Measurements from ENCODE around the gene PDE4D. TPM values are rescaled to one million over a fixed set of nuclear protein-coding genes. Genes with fewer than 3 reads are reported as not detected.

The PDE4D gene
- total and polyA plus RNA-seq, 10 of the 15 experiments (the other 5 are each of a cell fraction or from before 2014, with no cell fraction given) = 0.87 to 4.1 (median 2.2) TPM

DNA sequence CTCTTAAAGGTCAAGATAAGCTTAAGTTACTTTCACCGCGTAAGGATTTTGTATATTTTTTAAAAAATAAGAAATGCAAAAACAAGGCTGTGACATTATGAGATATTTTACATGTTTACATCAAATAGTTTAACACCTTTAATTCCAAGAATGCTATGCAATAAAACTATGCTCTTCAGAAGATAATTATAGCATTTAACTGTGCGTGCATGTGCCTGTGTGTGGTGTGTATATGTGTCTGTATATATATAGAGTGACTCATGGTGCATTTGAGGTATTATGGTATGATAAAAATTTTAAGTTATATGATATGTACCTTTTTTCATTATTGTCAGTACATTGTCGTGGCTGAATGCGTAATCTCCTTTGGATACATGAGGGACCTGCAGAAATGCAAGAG is 539.3 kb downstream of the PDE4D start:
- intact Hi-C loops (cut with micrococcal nuclease; ENCODE audit: unreplicated experiment) (no loop called here), in situ Hi-C loops (cut with MboI) (no loop called here)
- Histone ChIP-seq H3K4me3 (no peak overlapping the region), H3K36me3 (ENCODE audit: control insufficient read depth in 2 of 2, insufficient read depth in 2 of 2, low read length in 1 of 2) (no peaks in the 10 kb centered on the region), H4K20me1 (ENCODE audit: control insufficient read depth, insufficient read depth) (no peaks in the 10 kb centered on the region), H3K79me2 (ENCODE audit: control insufficient read depth, insufficient read depth, low read length) (no peaks in the 10 kb centered on the region), H3K9me3 (replicated peaks; ENCODE audit: control insufficient read depth, insufficient read depth, low read length) (no peaks in the 10 kb centered on the region), H3K27me3 (replicated peaks in 1 of 2; ENCODE audit: control insufficient read depth in 2 of 2, insufficient read depth in 2 of 2, low read length in 1 of 2) (no peaks in the 10 kb centered on the region; a peak in 1 of 4 replicates), H3K4me2 (ENCODE audit: control insufficient read depth, insufficient read depth) (no peak overlapping the region), H3K9ac (ENCODE audit: control insufficient read depth, insufficient read depth, low read length) (no peak overlapping the region), H3K27ac (ENCODE audit: control insufficient read depth, insufficient read depth) (no peak overlapping the region), H2AFZ (ENCODE audit: control insufficient read depth, low read depth, low read length) (no peak overlapping the region), H3K4me1 (ENCODE audit: control insufficient read depth, insufficient read depth, low read length) (no peaks in the 10 kb centered on the region)
- FAIRE-seq = no peak
- ChIA-PET CTCF (interaction anchor here (0.6 to 2.6 kb wide), 6 partner anchors 10 to 933 kb away, joined by 3 to 11 read pairs (median 4); no protein-coding TSS in a partner anchor), RAD21 (ENCODE audit: unreplicated experiment) (no interaction called here), POLR2A (no interaction called here), SMC1A (ENCODE audit: uncharacterized antibody, unreplicated experiment) (no interaction called here)
- WGBS (ENCODE audit: insufficient coverage, insufficient replicate concordance, low lambda C conversion rate, missing lambda C conversion rate) = 76% methylated on average over 5 of the region's 5 CpGs
- DNase-seq (ENCODE audit: low read depth, low spot score) = no peak
- BruUV-seq (replicated peaks) = no TSS peak
- TF ChIP-seq FOXK2 (IDR thresholded peaks at IDR 0.05) = no peak
- no peak for TF ChIP-seq BMI1 (IDR thresholded peaks at IDR 0.05; ENCODE audit: borderline replicate concordance)
- TF ChIP-seq RAD51 (IDR thresholded peaks at IDR 0.05) = no peak
- TF ChIP-seq MEF2A (IDR thresholded peaks at IDR 0.05; ENCODE audit: insufficient read depth, low read depth, low read length) = no peak
- no peak for TF ChIP-seq SPI1 (IDR thresholded peaks at IDR 0.05; ENCODE audit: borderline replicate concordance, insufficient read depth, low read depth, low read length)
- TF ChIP-seq PML (IDR thresholded peaks at IDR 0.05; ENCODE audit: low read length) = no peak
- TF ChIP-seq, protein P1, sequence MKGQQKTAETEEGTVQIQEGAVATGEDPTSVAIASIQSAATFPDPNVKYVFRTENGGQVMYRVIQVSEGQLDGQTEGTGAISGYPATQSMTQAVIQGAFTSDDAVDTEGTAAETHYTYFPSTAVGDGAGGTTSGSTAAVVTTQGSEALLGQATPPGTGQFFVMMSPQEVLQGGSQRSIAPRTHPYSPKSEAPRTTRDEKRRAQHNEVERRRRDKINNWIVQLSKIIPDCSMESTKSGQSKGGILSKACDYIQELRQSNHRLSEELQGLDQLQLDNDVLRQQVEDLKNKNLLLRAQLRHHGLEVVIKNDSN (IDR thresholded peaks at IDR 0.05; ENCODE audit: borderline replicate concordance, extremely low read length, insufficient read depth, low read depth, low read length) = no peak
- TF ChIP-seq PKNOX1 (IDR thresholded peaks at IDR 0.05) = no peak
- TF ChIP-seq TAF1 (IDR thresholded peaks at IDR 0.05; ENCODE audit: borderline replicate concordance, low read depth, low read length) = no peak
- TF ChIP-seq ZZZ3 (IDR thresholded peaks at IDR 0.05; ENCODE audit: control insufficient read depth, insufficient read length, low read depth) = no peak
- TF ChIP-seq STAT1 (conservative IDR thresholded peaks at IDR 0.05) = no peak
- no peak for TF ChIP-seq PBX3 (IDR thresholded peaks at IDR 0.05; ENCODE audit: insufficient replicate concordance, low read depth, low read length)
- ATAC-seq = no peak

All from GM12878 (cell line).